Measurements from ENCODE around the gene CD248.
"Not testable (repeated sequence)": the region's sequence is repeated elsewhere in the genome, so short reads cannot be mapped to it uniquely, and the experiment has no call there.

The CD248 gene

GRCh38 chr11:66316849-66317251 is at the start of gene CD248:
CD248 (minus strand) TSS chr11:66317044; CDS start chr11:66317027, 17 bp downstream.
- in situ Hi-C loops (cut with HindIII; ENCODE audit: low sequenced_read_pairs): no loop called here

- in situ Hi-C loops (cut with HindIII; ENCODE audit: low sequenced_read_pairs): no loop called here
Measured at GRCh38 chr11:66365711-66366619, 49.1 kb upstream of the CD248 start.

- in situ Hi-C loops (cut with HindIII; ENCODE audit: low sequenced_read_pairs): no loop called here
Measured at GRCh38 chr11:66365166-66365565, 48.3 kb upstream of the CD248 start.

GRCh38 chr11:66363805-66364535 is 47.1 kb upstream of the CD248 start:
- in situ Hi-C loops (cut with HindIII; ENCODE audit: low sequenced_read_pairs): no loop called here

GRCh38 chr11:66363187-66363601 is 46.4 kb upstream of the CD248 start:
- in situ Hi-C loops (cut with HindIII; ENCODE audit: low sequenced_read_pairs): no loop called here

GRCh38 chr11:66362481-66363147 is 45.8 kb upstream of the CD248 start:
- in situ Hi-C loops (cut with HindIII; ENCODE audit: low sequenced_read_pairs): no loop called here

- in situ Hi-C loops (cut with HindIII; ENCODE audit: low sequenced_read_pairs): no loop called here
Measured at GRCh38 chr11:66361502-66361941, 44.7 kb upstream of the CD248 start.

- in situ Hi-C loops (cut with HindIII; ENCODE audit: low sequenced_read_pairs): no loop called here
Measured at GRCh38 chr11:66360406-66361073, 43.7 kb upstream of the CD248 start.

GRCh38 chr11:66359662-66360087 is 42.8 kb upstream of the CD248 start:
- in situ Hi-C loops (cut with HindIII; ENCODE audit: low sequenced_read_pairs): no loop called here

- in situ Hi-C loops (cut with HindIII; ENCODE audit: low sequenced_read_pairs): not testable (repeated sequence)
Measured at GRCh38 chr11:66350560-66351235, 33.9 kb upstream of the CD248 start.

GRCh38 chr11:66349084-66349386 is 32.2 kb upstream of the CD248 start:
- in situ Hi-C loops (cut with HindIII; ENCODE audit: low sequenced_read_pairs): no loop called here

GRCh38 chr11:66347425-66348276 is 30.8 kb upstream of the CD248 start, which contains the start of gene B4GAT1:
B4GAT1 (minus strand) TSS chr11:66347629; CDS start chr11:66347545, 84 bp downstream.
- in situ Hi-C loops (cut with HindIII; ENCODE audit: low sequenced_read_pairs): no loop called here

GRCh38 chr11:66346476-66347424 is 29.9 kb upstream of the CD248 start:
- in situ Hi-C loops (cut with HindIII; ENCODE audit: low sequenced_read_pairs): no loop called here

GRCh38 chr11:66345316-66345649 is 28.4 kb upstream of the CD248 start:
- in situ Hi-C loops (cut with HindIII; ENCODE audit: low sequenced_read_pairs): no loop called here

- in situ Hi-C loops (cut with HindIII; ENCODE audit: low sequenced_read_pairs): no loop called here
Measured at GRCh38 chr11:66344550-66345315, 27.9 kb upstream of the CD248 start, which contains the start of gene BRMS1. BRMS1 (minus strand) TSS chr11:66345104; CDS start chr11:66342234, 2,870 bp downstream.

GRCh38 chr11:66343176-66343575 is 26.3 kb upstream of the CD248 start:
- in situ Hi-C loops (cut with HindIII; ENCODE audit: low sequenced_read_pairs): no loop called here

GRCh38 chr11:66341502-66342126 is 24.8 kb upstream of the CD248 start:
- in situ Hi-C loops (cut with HindIII; ENCODE audit: low sequenced_read_pairs): no loop called here

All from DLD1 (cell line).